Stimulated activated naive CD8-positive, alpha-beta T cell treated with anti-CD3 and anti-CD28 coated beads, Interleukin-15, Interleukin-2, amounts not matched to agents 100 U/mL and 50 U/mL, for 24 hours (primary cell): ENCODE results near the gene UBE2D2.

Experiments
- ATAC-seq: fragments of 150-1000 bp; cut with Tn5 transposase; one replicate; pipeline ENCODE4 v1.10.0; 2021
- DNase-seq: peaks from one replicate; pipeline ENCODE4 v3.0.0; 2021

Gene UBE2D2

GRCh38 chr5:139660923-139661814, 100.0 kb downstream of the UBE2D2 start:
- ATAC-seq = peak; percentile 24
- DNase-seq = no peak

- no peak for ATAC-seq
These were observed 101.5 kb downstream of the UBE2D2 start for GRCh38 chr5:139662617-139663016.

GRCh38 chr5:139663207-139664085, 102.3 kb downstream of the UBE2D2 start:
- ATAC-seq = no peak
- DNase-seq = no peak

More at GRCh38 chr5:139662617-139663016, 101.5 kb downstream of the UBE2D2 start:
- no peak for DNase-seq

GRCh38 chr5:139664086-139664693, 103.1 kb downstream of the UBE2D2 start:
- peak; percentile 7 for ATAC-seq
- DNase-seq = no peak

GRCh38 chr5:139664727-139665351, 103.7 kb downstream of the UBE2D2 start:
- DNase-seq = no peak
- ATAC-seq = no peak

- no peak for ATAC-seq
- no peak for DNase-seq
These were observed 104.5 kb downstream of the UBE2D2 start for GRCh38 chr5:139665626-139666025.

- DNase-seq (no peak), ATAC-seq (no peak)
These were observed 105.4 kb downstream of the UBE2D2 start for GRCh38 chr5:139666551-139666950.

GRCh38 chr5:139667001-139667729, 106.0 kb downstream of the UBE2D2 start:
- ATAC-seq = no peak
- no peak for DNase-seq

GRCh38 chr5:139667730-139668063, 106.6 kb downstream of the UBE2D2 start:
- no peak for ATAC-seq
- no peak for DNase-seq

- DNase-seq = peak; percentile 54
- peak; percentile 22 for ATAC-seq
These were observed 107.1 kb downstream of the UBE2D2 start for GRCh38 chr5:139668064-139668880.

GRCh38 chr5:139668924-139669661, 108.0 kb downstream of the UBE2D2 start:
- DNase-seq = no peak
- no peak for ATAC-seq

- DNase-seq = peak; percentile 56
These were observed 108.7 kb downstream of the UBE2D2 start for GRCh38 chr5:139669662-139670368.

GRCh38 chr5:139670369-139671095, 109.4 kb downstream of the UBE2D2 start:
- ATAC-seq (peak; percentile 45), DNase-seq (peak; percentile 55)

More at GRCh38 chr5:139669662-139670368, 108.7 kb downstream of the UBE2D2 start:
- peak; percentile 1 for ATAC-seq

GRCh38 chr5:139671096-139671841, 110.1 kb downstream of the UBE2D2 start:
- ATAC-seq (no peak), DNase-seq (no peak)

- ATAC-seq (no peak), DNase-seq (no peak)
These were observed 114.1 kb downstream of the UBE2D2 start for GRCh38 chr5:139675213-139675612.

- ATAC-seq (no peak), DNase-seq (no peak)
These were observed 114.7 kb downstream of the UBE2D2 start for GRCh38 chr5:139675825-139676224.

- DNase-seq = no peak
- no peak for ATAC-seq
These were observed 115.3 kb downstream of the UBE2D2 start for GRCh38 chr5:139676406-139676805.
